GM12878 (cell line): ENCODE results near the gene POLR3A. TPM values are rescaled to one million over a fixed set of nuclear protein-coding genes. Genes with fewer than 3 reads are reported as not detected.

Experiments used
- ATAC-seq: fragments of 200-7000 bp; cut with Tn5 transposase; 3 replicates; pipeline ENCODE4 v1.9.1; 2020; ENCODE audit warnings: mild to moderate bottlenecking, moderate library complexity
- BruUV-seq: library from RNA; stranded (reverse); fragments of 400-500 nt; replicated peaks from 2 replicates; lab custom pipeline; 2021; lab: Mats Ljungman, UMichigan
- CTCF ChIA-PET: fragments of 300-600 bp; sonication (Branson Sonifier 250); formaldehyde crosslinking; extraction: SDS; loops from one replicate; lab custom pipeline; 2021; ENCODE audit warnings: inconsistent platforms; lab: Yijun Ruan, JAX
- POLR2A ChIA-PET: fragments of 350-600 bp; formaldehyde crosslinking; extraction: SDS; loops from one replicate; lab custom pipeline; 2021; ENCODE audit warnings: inconsistent platforms; lab: Charles Lee
- RAD21 ChIA-PET: fragments of 300-600 bp; sonication (Branson Sonifier 250); formaldehyde crosslinking; loops from one replicate; lab custom pipeline; 2023; ENCODE audit warnings: antibody characterized with exemption; ENCODE audit not compliant: unreplicated experiment; lab: Charles Lee
- SMC1A ChIA-PET: fragments of 300-600 bp; sonication (Branson Sonifier 250); formaldehyde crosslinking; loops from one replicate; lab custom pipeline; 2023; ENCODE audit not compliant: unreplicated experiment, uncharacterized antibody; lab: Charles Lee
- DNase-seq: peaks from one replicate; pipeline ENCODE4 v3.0.0-alpha.2; 2011; ENCODE audit warnings: low read depth, low spot score
- FAIRE-seq: peaks from 3 replicates; lab custom pipeline; 2011; peaks lifted over from hg19 to GRCh38; lab: Jason Lieb, UNC
- H2AFZ ChIP-seq: 2 replicates; pipeline ENCODE4 v1.6.0; 2011; ENCODE audit warnings: low read depth, low read length, control low read depth; ENCODE audit not compliant: control insufficient read depth
- H3K27ac ChIP-seq: 2 replicates; pipeline ENCODE4 v1.5.1; 2011; ENCODE audit warnings: control low read depth; ENCODE audit not compliant: control insufficient read depth, insufficient read depth
- H3K27me3 ChIP-seq, 2 experiments: replicated peaks in 1 of 2; 2 replicates each; pipeline versions ENCODE4 v1.6.0 to v1.6.1; 2011; ENCODE audit warnings: low read length in 1 of 2; ENCODE audit not compliant: control insufficient read depth in 2 of 2, insufficient read depth in 2 of 2
- H3K36me3 ChIP-seq, 2 experiments: 2 replicates each; pipeline ENCODE4 v1.5.1; 2011; ENCODE audit warnings: low read length in 1 of 2; ENCODE audit not compliant: control insufficient read depth in 2 of 2, insufficient read depth in 2 of 2
- H3K4me1 ChIP-seq: 2 replicates; pipeline ENCODE4 v1.6.1; 2011; ENCODE audit warnings: mild to moderate bottlenecking, low read length, moderate library complexity, mixed read lengths; ENCODE audit not compliant: control insufficient read depth, insufficient read depth
- H3K4me2 ChIP-seq: 2 replicates; pipeline ENCODE4 v1.6.0; 2011; ENCODE audit warnings: control low read depth; ENCODE audit not compliant: control insufficient read depth, insufficient read depth
- H3K4me3 ChIP-seq: fragments of 200-600 bp; sonication (generic); 2 replicates; pipeline ENCODE4 v1.5.1; 2016
- H3K79me2 ChIP-seq: 2 replicates; pipeline ENCODE4 v1.6.0; 2011; ENCODE audit warnings: low read length; ENCODE audit not compliant: control insufficient read depth, insufficient read depth
- H3K9ac ChIP-seq: 2 replicates; pipeline ENCODE4 v1.8.0; 2011; ENCODE audit warnings: low read length, control low read depth, mixed read lengths; ENCODE audit not compliant: control insufficient read depth, insufficient read depth
- H3K9me3 ChIP-seq: replicated peaks from 3 replicates; pipeline ENCODE4 v1.5.1; 2011; ENCODE audit warnings: mild to moderate bottlenecking, low read length; ENCODE audit not compliant: control insufficient read depth, insufficient read depth
- H4K20me1 ChIP-seq: 2 replicates; pipeline ENCODE4 v1.6.0; 2011; ENCODE audit not compliant: control insufficient read depth, insufficient read depth
- BHLHE40 ChIP-seq, 2 experiments: fragments of 450-650 bp in 1 of 2; IDR thresholded peaks; 2 replicates each; pipeline ENCODE4 v1.6.1; 2011 to 2017; ENCODE audit warnings: low read depth in 2 of 2, borderline replicate concordance in 1 of 2, improper control_type of control experiment in 1 of 2, low read length in 1 of 2, mild to moderate bottlenecking in 1 of 2
- BRCA1 ChIP-seq: IDR thresholded peaks from 2 replicates; pipeline ENCODE4 v1.6.1; 2011; ENCODE audit warnings: low read depth, low read length, improper control_type of control experiment
- CBFB ChIP-seq: IDR thresholded peaks from 2 replicates; pipeline ENCODE4 v1.6.1; 2016; ENCODE audit warnings: antibody characterized with exemption, low read depth
- EP300 ChIP-seq, 2 experiments: fragments of 150-350 bp in 1 of 2; IDR thresholded peaks; 2 replicates each; pipeline ENCODE4 v1.6.1; 2011 to 2012; ENCODE audit warnings: low read depth in 2 of 2, low read length in 2 of 2, borderline replicate concordance in 1 of 2, improper control_type of control experiment in 1 of 2, inconsistent platforms in 1 of 2; ENCODE audit not compliant: control insufficient read depth in 1 of 2
- MEF2B ChIP-seq: fragments of 450-650 bp; IDR thresholded peaks from 2 replicates; pipeline ENCODE4 v1.6.1; 2018; ENCODE audit warnings: mild to moderate bottlenecking, moderate library complexity; ENCODE audit not compliant: partially characterized antibody, poor library complexity, severe bottlenecking
- MTA3 ChIP-seq: IDR thresholded peaks from 2 replicates; pipeline ENCODE4 v1.6.1; 2012; ENCODE audit warnings: low read length, inconsistent platforms, borderline replicate concordance
- MYB ChIP-seq: fragments of 150-350 bp; IDR thresholded peaks from 2 replicates; pipeline ENCODE4 v1.6.1; 2014; ENCODE audit warnings: mild to moderate bottlenecking, low read depth, low read length, borderline replicate concordance
- NFXL1 ChIP-seq: fragments of 450-650 bp; IDR thresholded peaks from 2 replicates; pipeline ENCODE4 v1.6.1; 2017; ENCODE audit warnings: antibody characterized with exemption, mild to moderate bottlenecking, borderline replicate concordance
- RCOR1 ChIP-seq: conservative IDR thresholded peaks from 2 replicates; pipeline ENCODE4 v1.6.1; 2012; ENCODE audit warnings: low read depth, low read length, improper control_type of control experiment
- RUNX3 ChIP-seq: IDR thresholded peaks from 2 replicates; pipeline ENCODE4 v1.6.1; 2012; ENCODE audit warnings: low read length, inconsistent platforms
- SIN3A ChIP-seq: IDR thresholded peaks from 2 replicates; pipeline ENCODE4 v1.6.1; 2012; ENCODE audit warnings: low read depth, low read length, improper control_type of control experiment
- WGBS: methylation state at CpG from one replicate; pipeline ENCODE4 v1.1.6; 2016; ENCODE audit warnings: low lambda C conversion rate; ENCODE audit not compliant: insufficient replicate concordance, insufficient coverage; ENCODE audit errors: missing lambda C conversion rate; 5-methylcytosine and 5-hydroxymethylcytosine counted together
- in situ Hi-C: fragments of 300-500 bp; cut with MboI; formaldehyde crosslinking; loops from 9 replicates; pipeline ENCODE4 v1.14.3; 2018; ENCODE audit warnings: mixed read lengths
- intact Hi-C: fragments of 100-400 bp; cut with micrococcal nuclease; formaldehyde crosslinking; loops from one replicate; pipeline ENCODE4 v1.14.2; 2022; ENCODE audit not compliant: unreplicated experiment
- polyA plus RNA-seq, 11 experiments: library from polyadenylated mRNA; depleted of rRNA in 4 of 11; unstranded in 6 of 11; stranded (reverse) in 5 of 11; fragments of >200 nt; fragmentation: Nextera tagmentation in 4 of 11; fragmentation: Illumina TruSeq in 1 of 11; extraction: Ambion mirVana in 4 of 11; extraction: Trizol in 1 of 11; gene quantifications; 1 replicate in 1 of 11; 2 replicates in 10 of 11; pipeline versions ENCODE4 v1.2.1 to v1.2.3, GENCODE V29; 2011 to 2016; ENCODE audit warnings: inconsistent platforms in 2 of 11, missing spikeins in 2 of 11, low read depth in 1 of 11
- total RNA-seq, 4 experiments: library from RNA; depleted of rRNA in 3 of 4; stranded (reverse); fragments of >200 nt in 3 of 4; fragmentation: Illumina TruSeq in 1 of 4; extraction: Trizol in 1 of 4; gene quantifications; 2 replicates each; pipeline versions ENCODE4 v1.2.1 to v1.2.3, GENCODE V29; 2013 to 2021
- TF ChIP-seq, protein P1 (sequence below): IDR thresholded peaks from 2 replicates; pipeline ENCODE4 v1.6.1; 2011; ENCODE audit warnings: low read depth, low read length, improper control_type of control experiment, borderline replicate concordance
- TF ChIP-seq, protein P2 (sequence below): IDR thresholded peaks from 2 replicates; pipeline ENCODE4 v1.6.1; 2011; ENCODE audit warnings: borderline replicate concordance, low read depth, mild to moderate bottlenecking, moderate library complexity, low read length; ENCODE audit not compliant: insufficient read depth, poor library complexity, severe bottlenecking
- TF ChIP-seq, protein P3 (sequence below): fragments of 450-650 bp; IDR thresholded peaks from 2 replicates; pipeline ENCODE4 v1.6.1; 2016; ENCODE audit warnings: mild to moderate bottlenecking
- TF ChIP-seq, protein P4 (sequence below): fragments of 450-650 bp; IDR thresholded peaks from 2 replicates; pipeline ENCODE4 v1.6.1; 2017; ENCODE audit warnings: mild to moderate bottlenecking

POLR3A gene
- total and polyA plus RNA-seq, 10 of the 15 experiments (the other 5 are each of a cell fraction or from before 2014, with no cell fraction given), result 5.4 to 20.4 (median 14.4) TPM

DNA sequence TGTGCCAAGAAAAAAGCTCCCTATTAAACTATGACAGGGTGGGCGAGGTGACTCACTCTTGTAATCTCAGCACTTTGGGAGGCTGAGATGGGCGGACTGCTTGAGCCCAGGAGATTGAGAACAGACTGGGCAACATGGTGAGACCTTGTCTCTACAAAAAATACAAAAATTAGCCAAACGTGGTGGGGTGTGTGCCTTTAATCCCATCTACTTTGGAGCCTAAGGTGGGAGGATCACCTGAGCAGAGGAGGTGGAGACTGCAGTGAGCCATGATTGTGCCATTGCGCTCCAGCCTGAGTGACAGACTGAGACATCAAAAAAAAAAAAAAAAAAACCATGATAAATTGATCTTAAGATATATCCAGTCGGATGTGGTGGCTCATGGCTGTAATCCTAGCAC is 11.5 kb downstream of the POLR3A start (continued):
- TF ChIP-seq SIN3A (no peak), MTA3 (no peak), RUNX3 (no peak), RCOR1 (no peak)
- TF ChIP-seq, protein P1, sequence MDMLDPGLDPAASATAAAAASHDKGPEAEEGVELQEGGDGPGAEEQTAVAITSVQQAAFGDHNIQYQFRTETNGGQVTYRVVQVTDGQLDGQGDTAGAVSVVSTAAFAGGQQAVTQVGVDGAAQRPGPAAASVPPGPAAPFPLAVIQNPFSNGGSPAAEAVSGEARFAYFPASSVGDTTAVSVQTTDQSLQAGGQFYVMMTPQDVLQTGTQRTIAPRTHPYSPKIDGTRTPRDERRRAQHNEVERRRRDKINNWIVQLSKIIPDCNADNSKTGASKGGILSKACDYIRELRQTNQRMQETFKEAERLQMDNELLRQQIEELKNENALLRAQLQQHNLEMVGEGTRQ, result no peak
- TF ChIP-seq, all 136 proteins: peak for 0

DNA sequence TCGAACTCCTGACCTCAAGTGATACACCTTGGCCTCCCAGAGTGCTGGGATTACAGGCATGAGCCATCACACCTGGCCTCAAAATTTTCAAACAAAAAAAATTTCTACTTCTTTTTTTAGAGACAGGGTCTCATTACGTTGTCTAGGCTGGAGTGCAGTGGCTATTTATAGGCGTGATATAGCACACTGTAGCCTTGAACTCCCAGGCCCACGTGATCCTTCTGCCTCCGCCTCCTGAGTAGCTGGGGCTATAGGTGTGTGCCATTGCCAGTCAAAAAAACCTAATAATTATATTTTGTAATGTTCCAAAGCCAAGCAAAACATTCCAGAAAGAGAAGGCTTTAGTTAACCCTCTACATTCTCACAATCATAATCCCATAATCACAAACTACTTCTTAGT is 13.8 kb downstream of the POLR3A start:
- in situ Hi-C loops (no loop called here), intact Hi-C loops (no loop called here)
- FAIRE-seq (no peak), DNase-seq (no peak), ATAC-seq (no peak)
- Histone ChIP-seq H3K4me3 (no peak overlapping the region), H3K9ac (no peak overlapping the region), H3K79me2 (no peaks in the 10 kb centered on the region), H3K4me1 (no peaks in the 10 kb centered on the region), H3K27me3 (no peaks in the 10 kb centered on the region), H4K20me1 (no peaks in the 10 kb centered on the region), H3K36me3 (peaks cover 12 to 36% of the 10 kb centered on the region in 2 experiments), H3K27ac (no peak overlapping the region)
- ChIA-PET CTCF (no interaction called here), SMC1A (interaction anchor here (0.7 kb wide), 1 partner anchor 14 kb away, joined by 3 read pairs; the partner anchor contains the start of gene POLR3A), RAD21 (interaction anchor here (0.6 kb wide), 1 partner anchor 87 kb away, joined by 3 read pairs; no protein-coding TSS in a partner anchor)
- no TSS peak for BruUV-seq
- WGBS, result 89% methylated on average over 5 of the region's 5 CpGs
- TF ChIP-seq EP300 (IDR thresholded peaks at IDR 0.05; ENCODE audit: borderline replicate concordance in 1 of 2, control insufficient read depth in 1 of 2, low read depth in 2 of 2, low read length in 2 of 2), result no peak
- no peak for TF ChIP-seq BRCA1
- no peak for TF ChIP-seq NFXL1
- no peak for TF ChIP-seq RUNX3
- TF ChIP-seq CBFB, result no peak
- TF ChIP-seq MYB, result no peak
- TF ChIP-seq, protein P2, sequence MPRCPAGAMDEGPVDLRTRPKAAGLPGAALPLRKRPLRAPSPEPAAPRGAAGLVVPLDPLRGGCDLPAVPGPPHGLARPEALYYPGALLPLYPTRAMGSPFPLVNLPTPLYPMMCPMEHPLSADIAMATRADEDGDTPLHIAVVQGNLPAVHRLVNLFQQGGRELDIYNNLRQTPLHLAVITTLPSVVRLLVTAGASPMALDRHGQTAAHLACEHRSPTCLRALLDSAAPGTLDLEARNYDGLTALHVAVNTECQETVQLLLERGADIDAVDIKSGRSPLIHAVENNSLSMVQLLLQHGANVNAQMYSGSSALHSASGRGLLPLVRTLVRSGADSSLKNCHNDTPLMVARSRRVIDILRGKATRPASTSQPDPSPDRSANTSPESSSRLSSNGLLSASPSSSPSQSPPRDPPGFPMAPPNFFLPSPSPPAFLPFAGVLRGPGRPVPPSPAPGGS, result no peak
- TF ChIP-seq, protein P3, sequence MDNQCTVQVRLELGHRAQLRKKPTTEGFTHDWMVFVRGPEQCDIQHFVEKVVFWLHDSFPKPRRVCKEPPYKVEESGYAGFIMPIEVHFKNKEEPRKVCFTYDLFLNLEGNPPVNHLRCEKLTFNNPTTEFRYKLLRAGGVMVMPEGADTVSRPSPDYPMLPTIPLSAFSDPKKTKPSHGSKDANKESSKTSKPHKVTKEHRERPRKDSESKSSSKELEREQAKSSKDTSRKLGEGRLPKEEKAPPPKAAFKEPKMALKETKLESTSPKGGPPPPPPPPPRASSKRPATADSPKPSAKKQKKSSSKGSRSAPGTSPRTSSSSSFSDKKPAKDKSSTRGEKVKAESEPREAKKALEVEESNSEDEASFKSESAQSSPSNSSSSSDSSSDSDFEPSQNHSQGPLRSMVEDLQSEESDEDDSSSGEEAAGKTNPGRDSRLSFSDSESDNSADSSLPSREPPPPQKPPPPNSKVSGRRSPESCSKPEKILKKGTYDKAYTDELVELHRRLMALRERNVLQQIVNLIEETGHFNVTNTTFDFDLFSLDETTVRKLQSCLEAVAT, result no peak
- no peak for TF ChIP-seq BHLHE40 (IDR thresholded peaks at IDR 0.05; ENCODE audit: borderline replicate concordance in 1 of 2, low read depth in 2 of 2, low read length in 1 of 2)
- TF ChIP-seq, protein P4, sequence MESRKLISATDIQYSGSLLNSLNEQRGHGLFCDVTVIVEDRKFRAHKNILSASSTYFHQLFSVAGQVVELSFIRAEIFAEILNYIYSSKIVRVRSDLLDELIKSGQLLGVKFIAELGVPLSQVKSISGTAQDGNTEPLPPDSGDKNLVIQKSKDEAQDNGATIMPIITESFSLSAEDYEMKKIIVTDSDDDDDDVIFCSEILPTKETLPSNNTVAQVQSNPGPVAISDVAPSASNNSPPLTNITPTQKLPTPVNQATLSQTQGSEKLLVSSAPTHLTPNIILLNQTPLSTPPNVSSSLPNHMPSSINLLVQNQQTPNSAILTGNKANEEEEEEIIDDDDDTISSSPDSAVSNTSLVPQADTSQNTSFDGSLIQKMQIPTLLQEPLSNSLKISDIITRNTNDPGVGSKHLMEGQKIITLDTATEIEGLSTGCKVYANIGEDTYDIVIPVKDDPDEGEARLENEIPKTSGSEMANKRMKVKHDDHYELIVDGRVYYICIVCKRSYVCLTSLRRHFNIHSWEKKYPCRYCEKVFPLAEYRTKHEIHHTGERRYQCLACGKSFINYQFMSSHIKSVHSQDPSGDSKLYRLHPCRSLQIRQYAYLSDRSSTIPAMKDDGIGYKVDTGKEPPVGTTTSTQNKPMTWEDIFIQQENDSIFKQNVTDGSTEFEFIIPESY, result no peak
- no peak for TF ChIP-seq MEF2B
- TF ChIP-seq, all 136 proteins: peak for 0
- Histone ChIP-seq H3K4me2 (no peak overlapping the region), H3K9me3 (no peaks in the 10 kb centered on the region), H2AFZ (no peak overlapping the region)
- POLR2A ChIA-PET, result no interaction called here
